ENCODE data around the gene NANS. TPM values are rescaled to one million over a fixed set of nuclear protein-coding genes. Genes with fewer than 3 reads are reported as not detected.
A peak's percentile ranks its signal among the peaks of the same experiment; 100 is the strongest.
"Not testable (repeated sequence)": the region's sequence is repeated elsewhere in the genome, so short reads cannot be mapped to it uniquely, and the experiment has no call there.

The NANS gene
- total RNA-seq, 2 donors from 2014 or later: 223 to 254 TPM

- intact Hi-C loops (cut with DNase I): no loop called here
- peak overlapping the region; percentile 44 for H3K27ac ChIP-seq
Observed at GRCh38 chr9:98107926-98108325, 51.4 kb downstream of the NANS start.

GRCh38 chr9:98108531-98109031 is 52.0 kb downstream of the NANS start:
- no peaks in the 10 kb centered on the region for H3K4me1 ChIP-seq
- peak overlapping the region; percentile 44 for H3K27ac ChIP-seq
- no peak overlapping the region for H3K9ac ChIP-seq (ENCODE audit: low read depth in 2 of 2, low read length in 2 of 2)
- no peaks in the 10 kb centered on the region for H3K27me3 ChIP-seq
- no peak for DNase-seq
- intact Hi-C loops (cut with DNase I): no loop called here
- no peak overlapping the region for H3K4me3 ChIP-seq
- H3K9me3 ChIP-seq: no peaks in the 10 kb centered on the region
- no peak for TF ChIP-seq CTCF (IDR thresholded peaks at IDR 0.05)
- no peaks in the 10 kb centered on the region for H3K36me3 ChIP-seq

More at GRCh38 chr9:98107926-98108325, 51.4 kb downstream of the NANS start:
- Histone ChIP-seq H3K27me3 (no peaks in the 10 kb centered on the region), H3K36me3 (no peaks in the 10 kb centered on the region), H3K9me3 (no peaks in the 10 kb centered on the region), H3K9ac (ENCODE audit: low read depth in 2 of 2, low read length in 2 of 2) (no peak overlapping the region), H3K4me1 (no peaks in the 10 kb centered on the region), H3K4me3 (no peak overlapping the region)
- no peak for TF ChIP-seq CTCF (IDR thresholded peaks at IDR 0.05)
- no peak for DNase-seq

- H3K27ac ChIP-seq: peak overlapping the region; percentile 44
- TF ChIP-seq CTCF (IDR thresholded peaks at IDR 0.05): no peak
- H3K9me3 ChIP-seq: no peaks in the 10 kb centered on the region
- DNase-seq: no peak
- intact Hi-C loops (cut with DNase I): no loop called here
- no peaks in the 10 kb centered on the region for H3K27me3 ChIP-seq
- H3K36me3 ChIP-seq: no peaks in the 10 kb centered on the region
- no peak overlapping the region for H3K4me3 ChIP-seq
- no peaks in the 10 kb centered on the region for H3K4me1 ChIP-seq
- no peak overlapping the region for H3K9ac ChIP-seq (ENCODE audit: low read depth in 2 of 2, low read length in 2 of 2)
Observed at GRCh38 chr9:98109052-98109451, 52.5 kb downstream of the NANS start.

GRCh38 chr9:98117097-98117496 is 60.6 kb downstream of the NANS start:
- not testable (repeated sequence) for H3K4me1 ChIP-seq; DNase-seq; H3K9me3 ChIP-seq; H3K4me3 ChIP-seq; H3K9ac ChIP-seq (ENCODE audit: low read depth in 2 of 2, low read length in 2 of 2); H3K27me3 ChIP-seq; H3K36me3 ChIP-seq; H3K27ac ChIP-seq
- intact Hi-C loops (cut with DNase I): loop anchor here (5.0 kb wide), 1 partner anchor 40 kb away; no protein-coding TSS in a partner anchor

- H3K4me3 ChIP-seq: peak overlapping the region; percentile 80
- peak overlapping the region; percentile 89 to 97 for H3K9ac ChIP-seq (ENCODE audit: low read depth in 2 of 2, low read length in 2 of 2)
- intact Hi-C loops (cut with DNase I): loop anchor here (5.0 kb wide), 1 partner anchor 41 kb away; no protein-coding TSS in a partner anchor
- no peaks in the 10 kb centered on the region for H3K36me3 ChIP-seq
- H3K27me3 ChIP-seq: no peaks in the 10 kb centered on the region
- H3K9me3 ChIP-seq: no peaks in the 10 kb centered on the region
- peak; percentile 84 for DNase-seq
- peak overlapping the region; percentile 96 for H3K27ac ChIP-seq
- TF ChIP-seq CTCF (IDR thresholded peaks at IDR 0.05): no peak
- H3K4me1 ChIP-seq: peaks cover 4% of the 10 kb centered on the region
Observed at GRCh38 chr9:98117984-98118639, 61.6 kb downstream of the NANS start.

All from colonic mucosa (tissue), 4 donors.